Neural cell (in vitro differentiated cells): ENCODE results near the gene KIF6. TPM values are rescaled to one million over a fixed set of nuclear protein-coding genes. Genes with fewer than 3 reads are reported as not detected.

Experiments
- H2AFZ ChIP-seq: fragments of 200-600, 300-800 bp; sonication (generic), shearing (Covaris generic); 2 replicates; pipeline ENCODE4 v1.6.0; 2014; ENCODE audit warnings: low read depth, mild to moderate bottlenecking, antibody characterized with exemption, low read length, moderate library complexity
- H3F3A ChIP-seq: fragments of 200-600 bp; shearing (Covaris generic); 2 replicates; pipeline ENCODE4 v1.6.1; 2016; ENCODE audit warnings: mild to moderate bottlenecking, moderate library complexity, mixed read lengths, antibody characterized with exemption, low read length; ENCODE audit not compliant: insufficient read depth, poor library complexity, severe bottlenecking
- H3K27ac ChIP-seq: fragments of 200-600, 300-800 bp; sonication (generic), shearing (Covaris generic); 2 replicates; pipeline ENCODE4 v1.5.1; 2014; ENCODE audit warnings: mild to moderate bottlenecking, low read length, moderate library complexity
- H3K27me3 ChIP-seq: fragments of 300-800, 200-600 bp; sonication (generic), shearing (Covaris generic); 2 replicates; pipeline ENCODE4 v1.6.0; 2014; ENCODE audit warnings: mild to moderate bottlenecking, low read depth, low read length, moderate library complexity; ENCODE audit not compliant: insufficient read depth
- H3K36me3 ChIP-seq: fragments of 300-800, 200-600 bp; sonication (generic), shearing (Covaris generic); 2 replicates; pipeline ENCODE4 v1.5.1; 2014; ENCODE audit warnings: mild to moderate bottlenecking, antibody characterized with exemption, low read length, moderate library complexity; ENCODE audit not compliant: insufficient read depth
- H3K4me2 ChIP-seq: fragments of 300-800, 200-600 bp; sonication (generic), shearing (Covaris generic); 2 replicates; pipeline ENCODE4 v1.6.0; 2014; ENCODE audit warnings: mild to moderate bottlenecking, low read length
- H3K4me3 ChIP-seq: fragments of 300-800, 200-600 bp; sonication (generic), shearing (Covaris generic); 2 replicates; pipeline ENCODE4 v1.5.1; 2014; ENCODE audit warnings: mild to moderate bottlenecking, low read length, moderate library complexity
- H3K79me2 ChIP-seq: fragments of 200-600 bp; shearing (Covaris generic); replicated peaks from 2 replicates; pipeline ENCODE4 v1.6.0; 2014; ENCODE audit warnings: mild to moderate bottlenecking, low read length, moderate library complexity; ENCODE audit not compliant: insufficient read depth
- H3K9ac ChIP-seq: fragments of 300-800, 200-600 bp; sonication (generic), shearing (Covaris generic); 2 replicates; pipeline ENCODE4 v1.6.1; 2016; ENCODE audit warnings: mild to moderate bottlenecking, low read length, mixed read lengths
- H3K9me2 ChIP-seq: fragments of 200-600 bp; shearing (Covaris generic); 2 replicates; pipeline ENCODE4 v1.6.1; 2016; ENCODE audit warnings: mild to moderate bottlenecking, low read length, mixed read lengths; ENCODE audit not compliant: insufficient read depth
- H3K9me3 ChIP-seq: fragments of 200-600, 300-800 bp; sonication (generic), shearing (Covaris generic); 2 replicates; pipeline ENCODE4 v1.6.1; 2016; ENCODE audit warnings: mild to moderate bottlenecking, mixed run types, low read length, moderate library complexity, mixed read lengths
- H4K20me1 ChIP-seq: fragments of 200-600 bp; shearing (Covaris generic); 2 replicates; pipeline ENCODE4 v1.6.1; 2016; ENCODE audit warnings: mild to moderate bottlenecking, mixed run types; ENCODE audit not compliant: insufficient read depth
- EP300 ChIP-seq: fragments of 450-650 bp; conservative IDR thresholded peaks from 2 replicates; pipeline ENCODE4 v1.6.1; 2014; ENCODE audit warnings: antibody characterized with exemption, mild to moderate bottlenecking, moderate library complexity; ENCODE audit not compliant: poor library complexity, severe bottlenecking
- EZH2 ChIP-seq: fragments of 200-600, 300-800 bp; shearing (Covaris generic), sonication (generic); IDR thresholded peaks from 2 replicates; pipeline ENCODE4 v1.6.1; 2014; ENCODE audit warnings: antibody characterized with exemption, low read length, borderline replicate concordance, mild to moderate bottlenecking; ENCODE audit not compliant: insufficient read depth, poor library complexity, severe bottlenecking
- MXI1 ChIP-seq: fragments of 450-650 bp; conservative IDR thresholded peaks from 2 replicates; pipeline ENCODE4 v1.6.1; 2014; ENCODE audit warnings: antibody characterized with exemption, mild to moderate bottlenecking; ENCODE audit not compliant: poor library complexity, severe bottlenecking
- POLR2AphosphoS5 ChIP-seq: IDR thresholded peaks from 2 replicates; pipeline ENCODE4 v1.6.1; 2012
- RAD21 ChIP-seq: fragments of 450-650 bp; conservative IDR thresholded peaks from 2 replicates; pipeline ENCODE4 v1.6.1; 2014; ENCODE audit warnings: antibody characterized with exemption, mild to moderate bottlenecking, moderate library complexity
- SMC3 ChIP-seq: fragments of 450-650 bp; conservative IDR thresholded peaks from 2 replicates; pipeline ENCODE4 v1.6.1; 2014; ENCODE audit warnings: antibody characterized with exemption, mild to moderate bottlenecking, moderate library complexity; ENCODE audit not compliant: poor library complexity
- TAF1 ChIP-seq: IDR thresholded peaks from 2 replicates; pipeline ENCODE4 v1.6.1; 2012; ENCODE audit warnings: low read depth
- polyA plus RNA-seq: library from polyadenylated mRNA; depleted of rRNA; stranded (reverse); fragments of >200 nt; gene quantifications from 2 replicates; pipeline ENCODE4 v1.2.3, GENCODE V29; 2014
- TF ChIP-seq, protein P1 (sequence below): fragments of 450-650 bp; IDR thresholded peaks from 2 replicates; pipeline ENCODE4 v1.5.1; 2014; ENCODE audit warnings: antibody characterized with exemption, mild to moderate bottlenecking, moderate library complexity; ENCODE audit not compliant: poor library complexity, severe bottlenecking
- TF ChIP-seq, protein P2 (sequence below): IDR thresholded peaks from 2 replicates; pipeline ENCODE4 v1.6.1; 2012; ENCODE audit warnings: borderline replicate concordance

Gene KIF6
- polyA plus RNA-seq, 1 donor from 2014 or later = 2.1 TPM

- Histone ChIP-seq H4K20me1 (no peaks in the 10 kb centered on the region), H2AFZ (no peak overlapping the region), H3K27me3 (no peaks in the 10 kb centered on the region)
Observed at GRCh38 chr6:39386487-39386886, 338.7 kb downstream of the KIF6 start.

GRCh38 chr6:39381550-39382140, 343.6 kb downstream of the KIF6 start:
- Histone ChIP-seq H3K4me2 (no peak overlapping the region), H3K27ac (no peak overlapping the region), H3K4me3 (no peak overlapping the region), H3K36me3 (no peaks in the 10 kb centered on the region), H3K9me3 (no peaks in the 10 kb centered on the region), H2AFZ (no peak overlapping the region), H3K9ac (no peak overlapping the region), H3K9me2 (no peaks in the 10 kb centered on the region), H3K79me2 (no peaks in the 10 kb centered on the region), H3F3A (no peaks in the 10 kb centered on the region), H4K20me1 (no peaks in the 10 kb centered on the region), H3K27me3 (no peaks in the 10 kb centered on the region)
- TF ChIP-seq RAD21 (no peak), TAF1 (no peak), MXI1 (no peak), SMC3 (no peak), EP300 (no peak), POLR2AphosphoS5 (no peak), EZH2 (no peak)
- TF ChIP-seq, protein P1, sequence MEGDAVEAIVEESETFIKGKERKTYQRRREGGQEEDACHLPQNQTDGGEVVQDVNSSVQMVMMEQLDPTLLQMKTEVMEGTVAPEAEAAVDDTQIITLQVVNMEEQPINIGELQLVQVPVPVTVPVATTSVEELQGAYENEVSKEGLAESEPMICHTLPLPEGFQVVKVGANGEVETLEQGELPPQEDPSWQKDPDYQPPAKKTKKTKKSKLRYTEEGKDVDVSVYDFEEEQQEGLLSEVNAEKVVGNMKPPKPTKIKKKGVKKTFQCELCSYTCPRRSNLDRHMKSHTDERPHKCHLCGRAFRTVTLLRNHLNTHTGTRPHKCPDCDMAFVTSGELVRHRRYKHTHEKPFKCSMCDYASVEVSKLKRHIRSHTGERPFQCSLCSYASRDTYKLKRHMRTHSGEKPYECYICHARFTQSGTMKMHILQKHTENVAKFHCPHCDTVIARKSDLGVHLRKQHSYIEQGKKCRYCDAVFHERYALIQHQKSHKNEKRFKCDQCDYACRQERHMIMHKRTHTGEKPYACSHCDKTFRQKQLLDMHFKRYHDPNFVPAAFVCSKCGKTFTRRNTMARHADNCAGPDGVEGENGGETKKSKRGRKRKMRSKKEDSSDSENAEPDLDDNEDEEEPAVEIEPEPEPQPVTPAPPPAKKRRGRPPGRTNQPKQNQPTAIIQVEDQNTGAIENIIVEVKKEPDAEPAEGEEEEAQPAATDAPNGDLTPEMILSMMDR = no peak
- TF ChIP-seq, protein P2, sequence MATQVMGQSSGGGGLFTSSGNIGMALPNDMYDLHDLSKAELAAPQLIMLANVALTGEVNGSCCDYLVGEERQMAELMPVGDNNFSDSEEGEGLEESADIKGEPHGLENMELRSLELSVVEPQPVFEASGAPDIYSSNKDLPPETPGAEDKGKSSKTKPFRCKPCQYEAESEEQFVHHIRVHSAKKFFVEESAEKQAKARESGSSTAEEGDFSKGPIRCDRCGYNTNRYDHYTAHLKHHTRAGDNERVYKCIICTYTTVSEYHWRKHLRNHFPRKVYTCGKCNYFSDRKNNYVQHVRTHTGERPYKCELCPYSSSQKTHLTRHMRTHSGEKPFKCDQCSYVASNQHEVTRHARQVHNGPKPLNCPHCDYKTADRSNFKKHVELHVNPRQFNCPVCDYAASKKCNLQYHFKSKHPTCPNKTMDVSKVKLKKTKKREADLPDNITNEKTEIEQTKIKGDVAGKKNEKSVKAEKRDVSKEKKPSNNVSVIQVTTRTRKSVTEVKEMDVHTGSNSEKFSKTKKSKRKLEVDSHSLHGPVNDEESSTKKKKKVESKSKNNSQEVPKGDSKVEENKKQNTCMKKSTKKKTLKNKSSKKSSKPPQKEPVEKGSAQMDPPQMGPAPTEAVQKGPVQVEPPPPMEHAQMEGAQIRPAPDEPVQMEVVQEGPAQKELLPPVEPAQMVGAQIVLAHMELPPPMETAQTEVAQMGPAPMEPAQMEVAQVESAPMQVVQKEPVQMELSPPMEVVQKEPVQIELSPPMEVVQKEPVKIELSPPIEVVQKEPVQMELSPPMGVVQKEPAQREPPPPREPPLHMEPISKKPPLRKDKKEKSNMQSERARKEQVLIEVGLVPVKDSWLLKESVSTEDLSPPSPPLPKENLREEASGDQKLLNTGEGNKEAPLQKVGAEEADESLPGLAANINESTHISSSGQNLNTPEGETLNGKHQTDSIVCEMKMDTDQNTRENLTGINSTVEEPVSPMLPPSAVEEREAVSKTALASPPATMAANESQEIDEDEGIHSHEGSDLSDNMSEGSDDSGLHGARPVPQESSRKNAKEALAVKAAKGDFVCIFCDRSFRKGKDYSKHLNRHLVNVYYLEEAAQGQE = no peak

More at GRCh38 chr6:39386487-39386886, 338.7 kb downstream of the KIF6 start:
- Histone ChIP-seq H3K9me3 (no peaks in the 10 kb centered on the region), H3K27ac (no peak overlapping the region), H3K4me2 (no peak overlapping the region), H3K79me2 (no peaks in the 10 kb centered on the region), H3K9ac (no peak overlapping the region), H3K36me3 (no peaks in the 10 kb centered on the region), H3K4me3 (no peak overlapping the region), H3F3A (no peaks in the 10 kb centered on the region), H3K9me2 (no peaks in the 10 kb centered on the region)
- no peak for TF ChIP-seq TAF1
- TF ChIP-seq MXI1 = no peak
- TF ChIP-seq, protein P2 = no peak
